NCI-H1436 treated with DMSO at 0.1 percent for 48 hours (cell line): ENCODE measurements around the gene UBP1.
"Not testable (repeated sequence)": the region's sequence is repeated elsewhere in the genome, so short reads cannot be mapped to it uniquely, and the experiment has no call there.

ENCODE experiments used
- DNase-seq: peaks from one replicate; lab custom pipeline; 2025; lab: John Stamatoyannopoulos, UW

UBP1 gene, protein sequence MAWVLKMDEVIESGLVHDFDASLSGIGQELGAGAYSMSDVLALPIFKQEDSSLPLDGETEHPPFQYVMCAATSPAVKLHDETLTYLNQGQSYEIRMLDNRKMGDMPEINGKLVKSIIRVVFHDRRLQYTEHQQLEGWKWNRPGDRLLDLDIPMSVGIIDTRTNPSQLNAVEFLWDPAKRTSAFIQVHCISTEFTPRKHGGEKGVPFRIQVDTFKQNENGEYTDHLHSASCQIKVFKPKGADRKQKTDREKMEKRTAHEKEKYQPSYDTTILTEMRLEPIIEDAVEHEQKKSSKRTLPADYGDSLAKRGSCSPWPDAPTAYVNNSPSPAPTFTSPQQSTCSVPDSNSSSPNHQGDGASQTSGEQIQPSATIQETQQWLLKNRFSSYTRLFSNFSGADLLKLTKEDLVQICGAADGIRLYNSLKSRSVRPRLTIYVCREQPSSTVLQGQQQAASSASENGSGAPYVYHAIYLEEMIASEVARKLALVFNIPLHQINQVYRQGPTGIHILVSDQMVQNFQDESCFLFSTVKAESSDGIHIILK

DNA sequence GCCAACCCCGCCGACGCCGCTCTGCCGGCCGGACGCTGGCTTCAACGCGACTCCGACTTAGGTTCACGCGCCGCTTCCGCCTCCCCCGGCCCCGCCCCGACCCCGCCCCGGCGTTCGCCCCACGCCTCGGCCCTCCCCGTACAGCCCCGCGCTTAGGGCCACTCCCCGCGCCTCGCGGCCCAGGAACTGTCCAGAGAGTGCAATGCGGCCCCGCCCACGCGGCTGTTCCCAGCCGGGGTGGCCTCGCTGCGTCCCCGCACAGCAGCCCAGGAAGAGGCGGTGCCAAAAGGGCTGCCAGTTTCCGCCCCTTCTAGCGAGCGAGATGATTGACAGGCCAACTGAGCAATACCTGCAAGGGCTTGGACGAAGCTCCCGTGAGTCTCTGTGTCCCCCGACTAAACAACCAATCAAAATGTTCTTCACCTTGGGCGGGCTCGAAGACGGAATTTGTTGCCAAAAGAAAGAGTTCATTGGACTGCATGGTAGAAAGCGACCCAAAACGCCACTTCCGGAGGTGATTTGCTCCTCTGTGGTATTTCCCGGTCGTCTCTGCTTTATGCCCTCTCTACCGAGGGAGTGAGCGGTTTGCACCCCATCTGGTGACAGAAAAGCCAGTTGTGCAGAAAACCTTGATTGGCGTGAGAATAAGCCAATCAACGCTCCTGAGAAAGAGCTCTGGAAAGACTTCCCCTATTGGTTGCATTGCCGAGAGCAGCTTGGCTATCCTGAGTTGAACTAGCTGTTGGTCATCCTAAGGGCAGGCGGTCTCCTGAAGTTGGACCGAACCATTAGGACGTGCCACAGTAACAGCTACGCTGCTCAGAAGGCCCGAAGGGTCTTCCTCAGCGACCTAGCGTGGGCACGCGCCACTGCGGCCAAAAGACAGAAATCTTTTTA is at the start of gene UBP1:
TSS of gene UBP1 (minus strand) at position 78 of the 897 bp plus-strand sequence. CDS start 557 bp downstream, outside the sequence.
- DNase-seq: peak; percentile 84

DNA sequence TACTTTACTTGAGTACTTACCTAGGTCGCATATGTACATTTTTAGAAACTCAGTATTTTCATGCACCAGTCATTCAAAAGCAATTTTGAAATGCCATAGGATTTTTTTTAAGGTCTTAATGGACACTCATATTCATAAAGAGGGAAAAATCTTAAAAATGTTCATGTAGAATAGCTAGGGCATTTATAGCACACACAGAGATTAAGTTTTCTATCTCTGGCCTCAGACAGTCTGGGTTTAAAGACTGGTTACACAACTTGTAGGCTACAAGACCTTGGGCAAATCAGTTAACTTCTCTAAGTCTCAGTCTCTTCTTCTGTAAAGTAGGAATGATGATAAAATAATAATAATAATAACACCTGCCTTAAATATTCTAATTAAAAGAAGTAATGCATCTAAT is 48.5 kb upstream of the UBP1 start:
- no peak for DNase-seq

DNA sequence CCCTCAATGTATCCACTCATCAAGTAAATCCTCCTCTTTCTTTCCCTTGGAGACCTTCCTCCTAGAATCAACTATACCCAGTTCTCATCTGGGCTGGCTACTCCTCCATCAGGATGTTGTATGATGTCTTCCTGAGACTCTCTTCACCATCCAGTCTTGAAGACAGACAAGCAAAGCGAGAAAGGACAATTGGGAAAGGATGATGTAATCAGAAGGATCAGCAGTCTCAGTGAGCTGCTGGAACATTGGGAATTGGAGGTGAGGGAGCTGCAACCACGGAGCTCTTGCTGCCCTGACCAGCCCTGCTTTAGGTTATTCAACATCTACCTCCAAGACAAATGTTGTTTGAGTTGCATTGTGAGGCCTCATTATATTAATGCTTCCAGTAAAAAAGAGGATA is 48.0 kb upstream of the UBP1 start:
- DNase-seq: no peak

DNA sequence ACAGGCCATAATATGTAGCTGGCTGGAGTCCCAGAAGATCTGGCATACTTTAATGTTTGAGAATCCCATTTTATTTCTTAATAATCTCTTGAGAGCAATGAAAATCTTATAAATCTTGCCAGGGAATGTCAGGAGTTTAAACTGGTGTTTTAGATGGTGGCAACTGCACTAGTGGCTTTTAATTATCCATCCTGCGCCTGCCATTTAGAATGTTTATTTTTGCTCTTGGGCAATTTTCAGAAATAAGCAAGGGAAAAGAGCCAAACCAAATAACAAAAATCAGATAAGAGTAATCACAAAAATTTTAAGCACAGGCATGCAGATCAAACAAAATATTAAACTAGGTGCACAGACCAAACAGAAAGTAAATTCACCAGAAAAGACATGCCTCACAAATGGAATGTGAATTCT is 41.9 kb upstream of the UBP1 start:
- DNase-seq: no peak

DNA sequence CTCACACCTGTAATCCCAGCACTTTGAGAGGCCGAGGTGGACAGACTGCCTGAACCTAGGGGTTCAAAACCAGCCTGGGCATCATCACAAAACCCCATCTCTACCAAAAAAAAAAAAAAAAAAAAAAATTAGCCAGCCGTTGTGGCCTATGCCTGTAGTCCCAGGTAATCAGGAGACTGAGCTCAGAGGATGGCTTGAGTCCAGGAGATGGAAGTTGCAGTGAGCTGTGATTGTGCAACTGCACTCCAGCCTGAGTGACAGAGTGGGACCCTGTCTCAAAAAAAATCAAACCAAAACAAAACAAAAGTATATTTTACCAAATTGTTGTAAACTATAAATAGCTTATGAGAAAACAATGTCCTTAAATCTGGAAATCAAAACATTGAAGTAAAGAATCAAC is 34.7 kb upstream of the UBP1 start:
- DNase-seq: no peak

DNA sequence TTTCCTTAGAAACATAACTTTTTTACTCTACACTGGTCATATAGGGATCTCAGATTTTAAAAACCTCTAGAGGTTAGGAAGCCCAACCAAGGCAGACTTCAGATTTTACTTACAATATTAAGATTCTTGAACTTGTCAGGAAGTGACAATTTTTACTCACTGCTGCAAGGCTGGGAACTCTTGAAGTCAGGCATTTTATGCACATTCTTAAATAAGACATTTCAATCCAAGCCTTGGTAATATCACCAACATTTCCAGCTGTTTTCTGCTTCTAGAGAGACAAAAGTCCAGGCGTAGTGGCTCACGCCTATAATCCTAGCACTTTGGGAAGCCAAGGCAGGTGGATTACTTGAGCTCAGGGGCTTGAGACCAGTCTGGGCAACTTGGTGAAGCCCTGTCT is 33.6 kb upstream of the UBP1 start:
- no peak for DNase-seq

DNA sequence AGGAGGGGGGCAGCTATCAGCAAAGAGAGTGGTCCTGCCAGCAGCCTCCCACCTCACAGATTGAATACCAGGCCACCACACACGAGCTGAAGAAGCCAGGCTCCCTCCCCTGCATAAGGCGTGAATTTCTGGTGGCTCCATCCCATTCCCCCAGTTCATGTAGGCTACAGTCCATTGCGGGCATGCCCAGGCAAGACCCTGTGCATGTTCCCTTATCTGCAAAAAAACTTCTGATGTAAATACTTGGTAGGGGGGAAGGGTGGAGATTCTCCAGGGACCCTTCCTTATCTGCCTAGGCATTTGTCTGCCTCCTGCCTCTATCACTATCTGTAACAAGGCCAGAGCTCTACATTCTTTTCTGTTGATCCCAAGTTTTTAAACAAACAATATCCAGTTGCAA is 27.6 kb upstream of the UBP1 start:
- no peak for DNase-seq

DNA sequence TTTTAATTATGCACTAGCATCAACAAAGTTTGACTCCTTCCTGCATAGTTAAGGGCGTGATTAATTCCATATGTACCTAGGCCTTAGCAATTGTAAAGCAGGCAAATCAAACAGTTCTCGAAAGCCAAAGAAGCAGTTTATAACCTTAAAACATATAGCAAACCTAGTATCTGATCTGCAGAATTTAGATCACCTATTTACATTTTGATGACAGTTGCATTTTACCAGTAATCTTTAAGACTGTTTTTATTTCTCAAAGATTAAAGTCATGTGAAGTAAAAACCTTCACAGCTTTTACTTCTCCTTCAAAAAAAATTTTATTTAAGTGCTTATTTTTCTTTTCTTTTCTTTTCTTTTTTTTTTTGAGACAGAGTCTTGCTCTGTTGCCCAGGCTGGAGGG is 20.9 kb upstream of the UBP1 start:
- DNase-seq: no peak

DNA sequence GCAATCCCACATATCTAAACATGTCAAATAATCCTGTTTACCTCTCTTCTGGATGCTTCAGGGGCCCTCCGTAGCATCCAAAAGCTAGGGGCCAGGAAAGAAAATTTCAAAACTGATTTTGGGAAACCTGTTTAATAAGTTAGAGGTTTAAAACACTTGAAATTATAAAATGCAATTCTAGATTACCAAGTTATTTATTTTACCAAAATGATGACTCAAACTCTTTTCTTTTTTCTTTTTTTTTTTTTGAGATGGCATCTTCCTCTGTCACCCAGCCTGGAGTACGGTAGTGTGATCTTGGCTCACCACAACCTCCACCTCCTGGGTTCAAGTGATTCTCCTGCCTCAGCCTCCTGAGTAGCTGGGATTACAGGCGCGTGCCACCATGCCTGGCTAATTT is 19.4 kb upstream of the UBP1 start:
- not testable (repeated sequence) for DNase-seq

DNA sequence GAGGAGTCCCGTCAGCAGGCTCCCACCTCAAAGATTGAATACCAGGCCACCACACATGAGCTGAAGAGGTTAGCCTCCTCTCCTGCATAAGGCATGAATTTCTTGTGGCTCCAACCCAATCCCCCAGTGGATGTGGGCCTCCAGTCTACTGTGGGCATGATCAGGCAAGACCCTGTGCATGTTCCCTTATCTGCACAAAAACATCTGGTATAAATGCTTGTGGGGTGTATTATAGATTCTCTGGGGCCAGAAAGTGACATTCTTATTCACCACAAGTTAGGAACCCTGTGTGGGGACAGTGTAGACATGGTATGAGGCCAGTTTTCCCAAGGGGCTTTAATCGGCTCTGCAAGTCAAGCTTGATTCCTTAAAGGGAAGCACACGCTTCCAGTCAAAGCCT is 18.2 kb upstream of the UBP1 start:
- no peak for DNase-seq

DNA sequence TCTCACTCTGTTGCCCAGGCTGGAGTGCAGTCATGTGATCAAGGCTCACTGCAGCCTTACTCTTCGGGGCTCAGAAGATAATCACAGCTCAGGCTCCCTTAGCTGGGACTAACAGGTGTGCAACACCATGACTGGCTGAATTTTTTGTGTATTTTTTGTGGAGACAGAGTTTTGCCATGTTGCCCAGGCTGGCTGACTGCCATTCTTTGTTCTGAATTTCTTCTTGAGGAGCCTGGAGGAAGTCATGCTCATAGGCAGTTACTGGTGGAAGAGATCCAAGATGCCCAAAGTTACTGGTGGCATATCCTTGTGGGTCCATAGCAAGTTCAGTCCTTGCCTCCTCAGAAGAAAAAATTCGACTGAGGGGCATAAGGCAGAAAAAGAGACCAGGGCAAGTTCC is 16.6 kb upstream of the UBP1 start:
- DNase-seq: no peak

DNA sequence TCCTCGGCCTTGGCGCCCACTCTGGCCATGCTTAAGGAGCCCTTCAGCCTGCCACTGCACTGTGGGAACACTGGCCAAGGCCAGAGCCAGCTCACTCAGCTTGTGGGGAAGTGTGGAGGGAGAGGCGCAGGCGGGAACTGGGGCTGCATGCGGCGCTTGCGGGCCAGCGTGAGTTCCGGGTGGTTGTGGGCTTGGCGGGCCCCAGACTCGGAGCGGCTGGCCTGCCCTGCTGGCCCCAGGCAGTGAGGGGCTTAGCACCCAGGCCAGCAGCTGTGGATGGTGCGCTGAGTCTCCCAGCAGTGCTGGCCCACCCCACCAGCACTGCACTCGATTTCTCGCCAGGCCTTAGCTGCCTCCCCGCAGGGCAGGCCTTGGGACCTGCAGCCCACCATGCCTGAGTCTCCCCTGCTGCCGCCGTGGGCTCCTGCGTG is 13.1 kb upstream of the UBP1 start:
- DNase-seq: no peak

DNA sequence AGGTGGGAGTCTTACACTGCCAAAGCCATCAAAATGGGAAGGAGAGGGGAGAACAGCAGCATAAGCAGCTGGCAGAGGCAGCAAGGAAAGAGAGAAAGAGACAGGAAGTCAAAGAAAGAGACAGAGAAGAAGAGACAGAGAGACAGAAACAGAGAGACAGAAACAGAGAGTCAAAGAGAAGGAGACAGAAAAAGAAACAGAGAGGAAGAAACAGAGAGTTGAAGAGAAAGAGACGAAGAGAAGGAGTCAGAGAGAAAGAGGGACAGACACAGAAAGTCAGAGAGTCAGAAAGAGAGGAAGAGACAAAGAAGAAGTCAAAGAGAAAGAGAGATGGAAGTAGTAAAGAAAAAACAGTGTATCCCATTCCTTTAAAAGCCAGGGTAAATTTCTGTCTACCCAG is 11.8 kb upstream of the UBP1 start:
- not testable (repeated sequence) for DNase-seq

DNA sequence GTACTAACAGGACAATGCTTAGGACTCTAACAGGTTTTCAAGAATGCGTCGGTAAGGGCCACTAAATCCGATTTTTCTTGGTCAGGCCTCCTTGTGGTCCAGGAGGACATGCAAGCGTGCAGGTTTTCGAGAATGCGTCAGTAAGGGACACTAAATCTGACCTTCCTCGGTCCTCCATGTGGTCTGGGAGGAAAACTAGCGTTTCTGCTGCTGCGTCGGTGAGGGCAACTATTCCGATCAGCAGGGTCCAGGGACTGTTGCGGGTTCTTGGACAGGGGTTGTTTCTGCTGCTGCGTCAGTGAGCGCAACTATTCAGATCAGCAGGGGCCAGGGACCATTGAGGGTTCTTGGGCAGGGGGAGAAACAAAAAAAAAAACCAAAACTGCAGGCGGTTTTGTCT is 7.8 kb upstream of the UBP1 start:
- no peak for DNase-seq

DNA sequence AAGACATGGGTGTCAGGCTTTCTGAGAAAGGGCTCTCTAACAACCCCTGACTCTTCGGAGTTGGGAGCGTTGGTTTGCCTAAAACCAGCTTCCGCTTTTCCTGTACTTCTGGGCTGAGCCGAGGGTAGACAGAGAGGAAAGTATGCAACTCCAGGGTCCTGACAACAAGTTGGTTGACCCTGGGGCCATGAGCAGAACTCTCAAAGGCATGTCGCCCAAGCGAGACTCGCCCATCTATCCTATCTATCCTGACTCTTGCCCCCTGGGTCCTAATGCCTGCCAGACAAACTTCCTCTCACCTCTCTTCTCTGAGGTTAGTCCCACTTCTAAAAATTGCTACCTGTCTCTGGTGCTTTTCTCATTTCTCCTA is 7.0 kb upstream of the UBP1 start:
- not testable (repeated sequence) for DNase-seq

DNA sequence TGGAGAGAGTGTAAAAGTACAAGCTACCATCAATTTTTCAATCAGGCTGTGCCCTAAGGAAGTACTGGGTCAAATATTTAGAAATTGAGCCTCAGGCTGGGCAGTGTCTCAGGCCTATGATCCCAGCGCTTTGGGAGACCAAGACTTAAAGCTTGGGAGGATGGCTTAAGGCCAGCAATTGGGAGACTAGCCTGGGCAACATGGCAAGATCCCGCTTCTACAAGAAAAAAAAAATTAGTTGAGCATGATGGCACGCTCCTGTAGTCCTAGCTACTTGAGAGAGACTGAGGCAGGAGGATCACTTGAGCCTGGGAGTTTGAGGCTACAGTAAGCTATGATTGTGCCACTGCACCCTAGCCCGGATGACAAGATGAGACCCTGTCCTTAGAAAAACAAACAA is 2.0 kb upstream of the UBP1 start:
- DNase-seq: no peak

DNA sequence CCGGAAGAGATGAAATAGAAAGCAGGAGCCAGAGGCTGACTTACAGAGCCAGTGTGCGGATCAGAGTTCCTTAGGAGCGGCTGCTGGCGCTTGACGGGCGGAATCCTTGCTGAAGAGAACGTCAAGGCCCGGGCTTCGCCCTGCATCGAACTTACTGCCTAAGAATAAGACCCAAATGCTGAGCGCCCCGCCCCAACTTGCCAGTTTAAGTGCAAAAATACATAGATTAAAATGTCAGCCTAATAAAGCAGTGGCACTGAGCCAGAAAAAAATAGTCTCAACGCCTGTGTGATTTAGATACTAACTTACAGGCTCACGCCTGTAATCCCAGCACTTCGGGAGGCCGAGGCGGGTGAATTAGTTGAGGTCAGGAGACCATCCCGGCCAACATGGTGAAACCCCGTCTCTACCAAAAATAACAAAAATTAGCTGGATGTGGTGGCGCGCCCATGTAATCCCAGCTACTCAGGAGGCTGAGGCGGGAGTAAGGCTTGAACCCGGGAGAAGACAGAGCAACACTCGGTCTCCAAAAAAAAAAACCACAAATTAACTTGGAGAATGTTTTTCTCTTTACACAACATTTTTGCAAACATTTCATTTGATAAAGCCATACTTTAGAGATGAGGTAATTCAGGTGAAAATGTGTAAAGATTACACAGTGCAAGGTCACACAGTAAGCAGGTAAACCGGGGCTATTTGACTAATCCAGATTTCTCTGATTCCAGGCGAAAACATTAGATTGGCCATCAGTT is 1.2 kb upstream of the UBP1 start:
- no peak for DNase-seq

DNA sequence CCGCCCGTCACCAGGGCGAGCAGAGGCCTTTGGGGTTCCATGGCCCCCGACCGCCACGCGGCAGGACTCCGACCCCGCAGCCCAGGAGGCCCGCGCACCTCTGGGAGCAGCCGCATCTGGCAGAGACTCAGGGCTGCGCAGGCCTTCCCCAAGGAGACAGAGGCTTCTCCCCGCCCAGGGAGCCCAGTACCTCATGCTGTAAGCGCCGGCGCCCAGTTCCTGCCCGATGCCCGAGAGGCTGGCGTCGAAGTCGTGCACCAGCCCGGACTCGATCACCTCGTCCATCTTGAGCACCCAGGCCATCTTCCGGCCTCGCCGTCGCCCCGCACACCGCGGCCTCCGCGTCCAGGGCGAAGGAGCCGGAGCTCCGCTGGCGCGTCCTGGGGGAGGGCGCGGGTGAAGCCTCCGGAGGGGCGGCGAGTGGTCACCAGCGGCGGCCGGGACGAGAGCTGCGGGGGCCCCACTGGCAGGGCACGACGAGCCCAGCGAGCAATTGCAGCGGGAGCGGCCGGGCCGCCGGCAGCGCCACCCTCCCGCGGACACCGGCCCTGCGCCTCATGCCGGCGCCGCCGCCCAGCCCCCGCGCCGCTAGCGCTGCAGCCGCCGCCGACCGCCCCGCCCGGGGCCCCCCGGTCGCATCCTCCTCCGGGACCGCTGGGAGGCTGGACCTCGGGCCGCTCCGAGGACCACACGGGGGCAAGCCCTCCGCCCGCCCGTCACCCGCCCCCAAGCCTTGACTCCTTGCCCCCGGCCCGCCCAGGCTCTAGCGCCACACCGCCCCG is 468 bp downstream of the UBP1 start:
- no peak for DNase-seq

DNA sequence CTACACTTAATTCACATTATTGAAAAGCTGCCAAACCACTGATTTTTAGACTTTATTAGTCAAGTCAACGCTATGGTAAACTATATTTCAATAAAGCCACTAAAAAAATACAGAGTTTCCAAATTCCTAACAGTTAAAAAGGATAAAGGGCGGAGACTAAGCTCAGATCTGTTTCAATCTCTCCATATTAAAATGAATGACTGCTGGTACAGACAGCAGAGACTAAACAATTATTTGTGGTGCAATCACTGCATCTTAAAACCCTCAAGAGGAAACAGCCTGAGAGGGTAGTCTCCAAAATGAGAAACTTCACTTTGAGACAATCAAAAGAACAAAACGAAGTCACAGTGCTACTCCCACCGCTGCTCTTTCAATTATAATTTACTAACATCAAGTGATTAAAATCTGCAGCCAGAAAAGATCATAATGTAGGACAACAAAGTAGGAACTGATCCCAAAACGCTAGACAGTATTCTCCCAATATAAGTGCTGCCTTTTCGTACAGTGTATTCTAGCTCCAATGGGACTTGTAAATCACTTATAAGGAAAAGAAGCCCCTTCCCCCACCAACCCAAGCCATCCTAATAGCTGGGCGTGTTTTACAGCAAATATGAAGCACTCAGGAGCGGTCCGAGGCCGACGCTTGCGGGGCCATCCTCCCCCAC is 1.2 kb downstream of the UBP1 start:
- DNase-seq: no peak

DNA sequence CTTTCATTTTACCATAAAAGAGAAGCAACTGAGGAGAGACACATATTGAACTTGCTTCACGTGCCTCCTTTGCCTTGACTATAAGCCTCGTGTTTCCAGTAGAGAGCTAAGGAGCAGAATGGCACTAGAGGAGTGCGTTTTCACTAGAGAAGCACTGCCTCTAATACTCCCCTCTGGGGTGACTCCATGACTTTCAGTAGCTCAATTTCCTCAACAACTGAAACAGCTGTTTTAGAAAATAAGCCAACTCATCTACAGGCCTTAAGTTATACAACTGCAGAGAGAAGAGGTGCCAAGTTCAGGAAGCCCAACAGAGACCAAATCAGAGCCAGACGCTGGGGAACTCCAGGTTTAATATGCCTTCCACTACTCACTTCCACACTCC is 1.9 kb downstream of the UBP1 start:
- DNase-seq: no peak
